Mesendoderm (in vitro differentiated cells): ENCODE data around the gene CHSY3. TPM values are rescaled to one million over a fixed set of nuclear protein-coding genes. Genes with fewer than 3 reads are reported as not detected.

Experiments
- DNase-seq: peaks from one replicate; pipeline ENCODE4 v3.0.0; 2013
- H2AK5ac ChIP-seq: 2 replicates; pipeline ENCODE4 v1.6.1; 2013; ENCODE audit warnings: low read length, inconsistent platforms
- H2BK120ac ChIP-seq: 2 replicates; pipeline ENCODE4 v1.6.1; 2013; ENCODE audit warnings: low read depth, mild to moderate bottlenecking, low read length, moderate library complexity, mixed read lengths
- H2BK15ac ChIP-seq: replicated peaks from 2 replicates; pipeline ENCODE4 v1.6.1; 2013; ENCODE audit warnings: low read depth, mild to moderate bottlenecking, moderate library complexity
- H2BK5ac ChIP-seq: 2 replicates; pipeline ENCODE4 v1.6.1; 2013; ENCODE audit warnings: low read length, inconsistent platforms
- H3K18ac ChIP-seq: 2 replicates; pipeline ENCODE4 v1.6.1; 2013; ENCODE audit warnings: mild to moderate bottlenecking, low read length, mixed read lengths
- H3K23ac ChIP-seq: one replicate; pipeline ENCODE4 v1.6.1; 2013; ENCODE audit warnings: low read length
- H3K27ac ChIP-seq: 2 replicates; pipeline ENCODE4 v1.5.1; 2013; ENCODE audit warnings: low read depth, mild to moderate bottlenecking, inconsistent platforms, low read length, moderate library complexity
- H3K27me3 ChIP-seq: 2 replicates; pipeline ENCODE4 v1.6.1; 2013; ENCODE audit warnings: low read length, control low read depth, mild to moderate bottlenecking, inconsistent platforms; ENCODE audit not compliant: insufficient read depth, poor library complexity
- H3K36me3 ChIP-seq: 2 replicates; pipeline ENCODE4 v1.6.1; 2013; ENCODE audit warnings: low read length, inconsistent platforms; ENCODE audit not compliant: control insufficient read depth, insufficient read depth
- H3K4ac ChIP-seq: one replicate; pipeline ENCODE4 v1.6.1; 2013; ENCODE audit warnings: low read depth, mild to moderate bottlenecking, low read length, moderate library complexity
- H3K4me1 ChIP-seq: 2 replicates; pipeline ENCODE4 v1.6.1; 2013; ENCODE audit warnings: low read depth, low read length, inconsistent platforms; ENCODE audit not compliant: control insufficient read depth
- H3K4me2 ChIP-seq: 2 replicates; pipeline ENCODE4 v1.6.1; 2013; ENCODE audit warnings: low read length
- H3K4me3 ChIP-seq: 2 replicates; pipeline ENCODE4 v1.5.1; 2013; ENCODE audit warnings: mild to moderate bottlenecking, low read length
- H3K56ac ChIP-seq: one replicate; pipeline ENCODE4 v1.6.1; 2013; ENCODE audit warnings: low read length
- H3K79me1 ChIP-seq: 2 replicates; pipeline ENCODE4 v1.6.1; 2013; ENCODE audit warnings: low read length, inconsistent platforms
- H3K79me2 ChIP-seq: 2 replicates; pipeline ENCODE4 v1.6.1; 2013; ENCODE audit warnings: mild to moderate bottlenecking, low read length; ENCODE audit not compliant: control insufficient read depth, insufficient read depth
- H3K9ac ChIP-seq: 2 replicates; pipeline ENCODE4 v1.6.1; 2013; ENCODE audit warnings: low read length, inconsistent platforms
- H4K5ac ChIP-seq: one replicate; pipeline ENCODE4 v1.6.1; 2013; ENCODE audit warnings: low read length
- H4K8ac ChIP-seq: one replicate; pipeline ENCODE4 v1.6.1; 2013; ENCODE audit warnings: low read depth, mild to moderate bottlenecking, control low read depth, low read length, moderate library complexity
- WGBS: extraction: QIAGEN DNeasy Blood & Tissue Kit; methylation state at CpG from one replicate; pipeline ENCODE4 v1.1.7; 2013; ENCODE audit warnings: low lambda C conversion rate, missing lambda C conversion rate; ENCODE audit not compliant: insufficient coverage; ENCODE audit errors: extremely low coverage; 5-methylcytosine and 5-hydroxymethylcytosine counted together
- polyA plus RNA-seq, 2 experiments: library from polyadenylated mRNA; stranded (reverse); fragments of 200-250 nt; gene quantifications; one replicate each; pipeline ENCODE4 v1.2.3, GENCODE V29; 2013

The CHSY3 gene
- polyA plus RNA-seq (2013, experiment 1 of 2) = 1.2 TPM
- 1.2 TPM for polyA plus RNA-seq (2013, experiment 2 of 2)

DNA sequence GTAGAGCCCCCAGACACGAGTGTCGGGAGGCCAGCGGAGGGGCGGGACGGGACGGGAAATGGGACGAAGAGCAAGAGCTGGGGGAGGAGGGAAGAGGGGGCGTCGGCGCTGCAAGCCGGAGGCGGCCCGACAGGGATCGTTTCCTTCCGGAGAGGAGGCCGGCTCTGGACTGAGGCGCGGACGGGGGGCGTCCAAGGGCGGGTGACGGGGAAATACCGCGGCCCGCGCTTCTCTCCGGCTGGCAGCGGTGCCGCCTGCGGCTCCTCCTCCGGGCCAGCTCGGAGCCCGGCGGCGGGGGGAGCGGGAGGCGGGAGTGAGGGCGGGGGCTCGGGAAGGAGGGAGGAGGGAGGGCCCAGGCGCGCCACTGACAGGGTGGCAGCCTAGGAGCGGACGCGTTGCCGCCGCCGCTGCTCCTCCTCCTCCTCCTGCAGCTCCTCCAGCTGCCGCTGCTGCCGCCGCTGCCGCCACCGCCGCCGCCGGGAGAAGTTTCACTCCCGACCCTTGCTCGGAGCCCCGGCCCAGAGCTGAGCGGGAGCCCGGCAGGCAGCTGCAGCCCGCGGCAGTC, at the start of gene CHSY3:
Gene CHSY3, plus strand, starts transcription at position 364 of the 565 bp plus-strand sequence.
- Histone ChIP-seq H4K8ac (no peak within 1 kb of the TSS), H3K36me3 (no peaks in the 10 kb centered on the region), H3K18ac (peak within 1 kb of the TSS; percentile 82), H3K56ac (peak within 1 kb of the TSS; percentile 90), H3K79me1 (no peaks in the 10 kb centered on the region), H3K4me1 (no peaks in the 10 kb centered on the region), H3K4me2 (peak within 1 kb of the TSS; percentile 94), H3K9ac (peak within 1 kb of the TSS; percentile 75), H2AK5ac (no peak within 1 kb of the TSS), H2BK120ac (peak within 1 kb of the TSS; percentile 10), H3K4ac (peak within 1 kb of the TSS; percentile 20), H4K5ac (no peak within 1 kb of the TSS), H3K79me2 (no peaks in the 10 kb centered on the region), H3K23ac (peak within 1 kb of the TSS; percentile 84), H2BK5ac (no peak within 1 kb of the TSS), H3K4me3 (peak within 1 kb of the TSS; percentile 57), H3K27ac (peak within 1 kb of the TSS; percentile 33), H2BK15ac (peak within 1 kb of the TSS; percentile 21), H3K27me3 (peaks cover 2% of the 10 kb centered on the region)
- peak; percentile 89 for DNase-seq
- WGBS = no CpG with 5 or more reads among the region's 62 CpGs

DNA sequence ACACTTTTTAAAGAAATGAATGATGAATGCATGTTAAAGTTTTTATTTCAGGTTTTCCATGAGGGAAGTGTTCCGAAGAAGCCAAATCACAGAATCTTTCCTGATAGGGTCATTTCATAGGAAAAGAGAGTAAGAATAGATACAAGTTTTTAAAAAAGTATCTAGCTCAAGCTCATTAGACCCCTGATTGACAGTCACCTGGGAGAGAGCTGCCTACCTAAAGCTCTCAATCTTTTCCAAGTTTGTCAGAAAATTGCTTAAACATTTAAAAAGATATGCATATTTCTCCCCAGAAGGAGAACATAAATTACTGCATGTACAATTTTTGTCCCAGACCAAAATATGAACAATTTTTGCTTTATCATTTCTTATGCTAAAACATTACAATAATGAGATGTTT, 47.9 kb upstream of the CHSY3 start:
- Histone ChIP-seq H3K9ac (no peak overlapping the region), H3K18ac (no peak overlapping the region), H3K27me3 (no peaks in the 10 kb centered on the region), H3K4me3 (no peak overlapping the region), H3K36me3 (no peaks in the 10 kb centered on the region), H4K5ac (no peak overlapping the region), H3K23ac (no peak overlapping the region), H3K56ac (no peak overlapping the region), H3K4me1 (no peaks in the 10 kb centered on the region), H3K79me2 (no peaks in the 10 kb centered on the region), H3K4me2 (no peak overlapping the region), H2BK5ac (no peak overlapping the region), H3K4ac (no peak overlapping the region), H2AK5ac (no peak overlapping the region), H4K8ac (no peak overlapping the region), H3K27ac (no peak overlapping the region), H3K79me1 (no peaks in the 10 kb centered on the region), H2BK15ac (no peak overlapping the region), H2BK120ac (no peak overlapping the region)
- WGBS = no CpG with 5 or more reads among the region's 1 CpG
- DNase-seq = no peak

DNA sequence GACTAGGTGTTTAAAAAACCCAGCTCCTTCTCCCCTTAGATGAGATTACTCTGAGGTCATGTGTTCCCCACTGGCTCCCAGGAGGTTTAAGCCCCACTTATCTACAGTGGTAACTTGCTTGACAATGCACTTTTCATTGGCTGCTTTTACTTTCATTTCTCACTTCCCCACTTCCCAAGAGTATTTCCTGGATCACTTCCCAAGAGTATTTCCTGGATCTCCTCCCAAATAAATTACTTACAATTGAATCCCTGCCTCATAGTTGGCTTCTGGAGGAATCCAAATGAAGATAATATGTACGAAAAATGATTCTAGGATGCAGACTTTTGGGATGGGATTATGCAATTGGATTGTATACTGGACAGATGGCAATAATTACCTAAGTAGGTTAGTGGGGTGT, 47.1 kb upstream of the CHSY3 start:
- Histone ChIP-seq H3K79me2 (no peaks in the 10 kb centered on the region), H3K27ac (no peak overlapping the region), H3K23ac (no peak overlapping the region), H3K36me3 (no peaks in the 10 kb centered on the region), H2AK5ac (no peak overlapping the region), H4K5ac (no peak overlapping the region), H3K27me3 (no peaks in the 10 kb centered on the region), H4K8ac (no peak overlapping the region), H2BK5ac (no peak overlapping the region), H3K4me2 (no peak overlapping the region), H3K4me1 (no peaks in the 10 kb centered on the region), H3K18ac (no peak overlapping the region), H3K4me3 (no peak overlapping the region), H2BK15ac (no peak overlapping the region), H3K9ac (no peak overlapping the region), H3K56ac (no peak overlapping the region), H2BK120ac (no peak overlapping the region), H3K79me1 (no peaks in the 10 kb centered on the region), H3K4ac (no peak overlapping the region)
- WGBS = no CpG with 5 or more reads among the region's 1 CpG
- no peak for DNase-seq

DNA sequence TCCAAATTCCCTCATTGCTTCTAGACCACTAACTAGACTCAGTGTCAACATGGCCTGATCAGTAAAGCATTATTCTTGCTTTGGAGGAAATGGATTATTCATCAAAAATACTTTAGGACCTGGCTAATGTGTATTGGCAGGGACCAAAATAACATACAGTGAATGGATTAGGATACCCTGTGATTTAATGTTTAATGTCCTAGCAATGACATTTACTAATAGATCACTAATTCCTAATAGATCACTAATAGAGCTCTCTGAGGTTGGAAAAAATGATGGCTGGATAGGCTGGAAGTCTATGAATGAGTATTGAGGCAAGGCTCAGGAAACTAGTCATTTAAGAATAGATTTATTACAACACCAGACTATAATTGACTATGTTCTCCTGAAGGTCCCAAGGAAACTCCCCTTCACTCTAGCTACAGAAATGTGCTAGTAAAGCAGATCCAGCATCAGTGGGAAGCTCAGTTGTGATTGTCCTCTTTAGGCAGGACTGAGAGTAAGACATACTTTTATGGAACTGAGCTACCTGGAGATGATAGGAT, 46.1 kb upstream of the CHSY3 start:
- H4K5ac ChIP-seq = no peak overlapping the region
- no peak overlapping the region for H3K4ac ChIP-seq
- H3K79me2 ChIP-seq = no peaks in the 10 kb centered on the region
- no peak overlapping the region for H4K8ac ChIP-seq
- no peak overlapping the region for H3K56ac ChIP-seq
- no peak overlapping the region for H3K18ac ChIP-seq
- no peaks in the 10 kb centered on the region for H3K79me1 ChIP-seq
- no peaks in the 10 kb centered on the region for H3K27me3 ChIP-seq
- no peaks in the 10 kb centered on the region for H3K4me1 ChIP-seq
- no peak overlapping the region for H3K27ac ChIP-seq
- no peak overlapping the region for H3K4me2 ChIP-seq
- H3K36me3 ChIP-seq = no peaks in the 10 kb centered on the region
- no peak overlapping the region for H3K23ac ChIP-seq
- H2BK5ac ChIP-seq = no peak overlapping the region
- no peak overlapping the region for H2BK15ac ChIP-seq
- H3K9ac ChIP-seq = no peak overlapping the region
- no peak for DNase-seq
- H2AK5ac ChIP-seq = no peak overlapping the region
- no peak overlapping the region for H2BK120ac ChIP-seq
- H3K4me3 ChIP-seq = no peak overlapping the region

DNA sequence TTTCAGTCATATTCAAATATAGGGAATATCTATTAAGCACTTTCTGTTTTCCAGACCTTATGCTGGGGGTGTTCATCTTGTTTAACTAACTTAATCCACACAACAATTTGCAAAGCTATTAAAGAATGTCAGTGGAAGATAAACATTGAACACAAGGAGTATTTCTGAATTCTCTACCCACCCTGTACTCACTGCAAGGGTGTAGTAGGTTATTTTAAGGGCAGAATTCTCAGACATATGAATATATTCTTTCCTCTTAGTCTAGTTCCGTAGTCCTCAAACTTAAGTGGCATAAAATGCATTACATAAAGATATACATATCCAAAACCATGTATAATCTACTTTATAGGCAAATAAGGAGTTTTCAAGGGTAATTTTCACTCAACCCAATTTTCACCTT, 19.9 kb upstream of the CHSY3 start:
- H3K79me2 ChIP-seq = no peaks in the 10 kb centered on the region
- no peak overlapping the region for H4K5ac ChIP-seq
- no peak overlapping the region for H3K18ac ChIP-seq
- no peak overlapping the region for H3K9ac ChIP-seq
- no peaks in the 10 kb centered on the region for H3K36me3 ChIP-seq
- no peak overlapping the region for H2BK15ac ChIP-seq
- no peak overlapping the region for H2BK5ac ChIP-seq
- no peak overlapping the region for H3K56ac ChIP-seq
- H2AK5ac ChIP-seq = no peak overlapping the region
- no peak overlapping the region for H2BK120ac ChIP-seq
- no peaks in the 10 kb centered on the region for H3K27me3 ChIP-seq
- no CpG with 5 or more reads among the region's 1 CpG for WGBS
- H3K4me2 ChIP-seq = no peak overlapping the region
- no peak overlapping the region for H3K4me3 ChIP-seq
- H3K79me1 ChIP-seq = no peaks in the 10 kb centered on the region
- no peak for DNase-seq
- H3K23ac ChIP-seq = no peak overlapping the region
- H3K4me1 ChIP-seq = no peaks in the 10 kb centered on the region
- H4K8ac ChIP-seq = no peak overlapping the region
- H3K4ac ChIP-seq = no peak overlapping the region
- no peak overlapping the region for H3K27ac ChIP-seq

DNA sequence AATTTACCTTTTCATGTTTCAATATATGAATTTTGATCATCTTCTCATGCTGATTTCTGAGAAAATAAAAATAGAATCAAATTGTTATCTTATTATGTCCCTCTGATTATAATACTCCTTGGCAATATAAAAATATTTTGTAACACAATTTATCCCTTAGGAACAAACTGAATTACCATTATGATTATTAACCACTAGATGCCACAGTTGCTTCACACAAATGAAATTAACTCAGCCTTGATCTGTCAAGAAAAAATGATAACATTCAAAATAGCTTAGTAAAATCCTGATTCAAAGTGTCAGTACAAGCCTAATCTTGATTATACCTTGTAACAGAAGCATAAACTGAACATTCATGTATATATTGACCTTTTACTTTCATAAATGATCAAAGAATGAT, 4.8 kb upstream of the CHSY3 start:
- no peak overlapping the region for H4K8ac ChIP-seq
- H3K79me1 ChIP-seq = no peaks in the 10 kb centered on the region
- H2AK5ac ChIP-seq = no peak overlapping the region
- no peak overlapping the region for H3K56ac ChIP-seq
- no peak overlapping the region for H3K23ac ChIP-seq
- no peak overlapping the region for H2BK120ac ChIP-seq
- no peak overlapping the region for H2BK15ac ChIP-seq
- H2BK5ac ChIP-seq = no peak overlapping the region
- no peak overlapping the region for H3K9ac ChIP-seq
- H3K4ac ChIP-seq = no peak overlapping the region
- H3K4me3 ChIP-seq = no peak overlapping the region
- DNase-seq = no peak
- no peak overlapping the region for H3K27ac ChIP-seq
- H3K36me3 ChIP-seq = no peaks in the 10 kb centered on the region
- no peaks in the 10 kb centered on the region for H3K79me2 ChIP-seq
- H3K18ac ChIP-seq = no peak overlapping the region
- no peaks in the 10 kb centered on the region for H3K27me3 ChIP-seq
- H4K5ac ChIP-seq = no peak overlapping the region
- no peak overlapping the region for H3K4me2 ChIP-seq
- no peaks in the 10 kb centered on the region for H3K4me1 ChIP-seq
